ENCODE data around the gene SC5D.

The SC5D gene

GRCh38 chr11:121292495-121293287 is at the start of gene SC5D:
TSS of gene SC5D (plus strand) at chr11:121292771. CDS start at chr11:121303376, 10,605 bp downstream.
- DNase-seq (ENCODE audit: low read depth) = peak; percentile 90

- DNase-seq (ENCODE audit: low read depth) = no peak
Observed at GRCh38 chr11:121244884-121245283, 47.7 kb upstream of the SC5D start.

- no peak for DNase-seq (ENCODE audit: low read depth)
Observed at GRCh38 chr11:121246021-121246768, 46.4 kb upstream of the SC5D start.

- no peak for DNase-seq (ENCODE audit: low read depth)
Observed at GRCh38 chr11:121246769-121247035, 45.9 kb upstream of the SC5D start.

DNA sequence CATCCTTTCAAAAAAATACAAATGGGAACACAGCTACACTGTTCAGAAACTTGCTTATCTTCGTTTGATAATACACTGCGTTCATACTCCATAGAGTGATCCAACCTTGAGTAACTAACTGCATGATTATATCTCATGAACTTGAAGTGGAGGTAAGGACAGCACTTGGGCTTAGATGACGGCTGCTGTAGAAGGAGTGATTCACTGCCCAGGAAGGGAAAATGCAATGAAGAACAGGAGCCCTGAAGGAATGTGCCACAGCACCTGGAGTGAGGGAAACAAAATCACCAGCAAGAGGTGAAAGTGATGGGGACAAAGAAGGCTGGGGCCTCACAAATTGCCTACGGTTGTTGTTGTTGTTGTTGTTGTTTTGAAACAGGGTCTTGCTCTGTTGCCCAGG is 44.1 kb upstream of the SC5D start:
- DNase-seq (ENCODE audit: low read depth) = no peak

DNA sequence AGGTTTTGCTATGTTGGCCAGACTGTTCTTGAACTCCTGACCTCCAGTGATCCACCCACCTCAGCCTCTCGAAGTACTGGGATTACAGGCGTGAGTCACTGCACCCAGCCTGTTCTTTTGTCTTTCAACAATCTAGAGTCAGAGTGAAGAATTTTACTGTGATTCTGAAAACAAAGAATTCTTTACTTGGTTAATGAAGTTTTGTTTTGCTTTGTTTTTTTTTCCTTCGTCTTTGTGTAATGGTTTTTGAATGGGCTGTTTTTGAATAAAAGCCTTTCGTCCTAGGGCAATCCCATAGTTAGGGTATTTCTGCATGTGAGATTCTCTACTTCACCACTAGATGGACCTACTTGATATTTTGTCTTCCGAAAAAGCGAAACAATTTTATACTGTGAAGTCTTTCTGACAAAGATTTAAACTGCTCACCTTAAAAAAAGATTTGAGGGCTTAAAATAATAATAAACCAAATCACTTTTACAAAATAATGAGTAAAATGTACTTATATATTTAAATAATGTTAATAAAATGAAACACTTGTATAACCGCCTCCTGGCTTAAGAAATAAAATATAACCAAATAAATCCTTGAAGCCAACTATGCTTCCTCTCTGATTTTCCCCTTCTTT is 43.4 kb upstream of the SC5D start:
- no peak for DNase-seq (ENCODE audit: low read depth)

DNA sequence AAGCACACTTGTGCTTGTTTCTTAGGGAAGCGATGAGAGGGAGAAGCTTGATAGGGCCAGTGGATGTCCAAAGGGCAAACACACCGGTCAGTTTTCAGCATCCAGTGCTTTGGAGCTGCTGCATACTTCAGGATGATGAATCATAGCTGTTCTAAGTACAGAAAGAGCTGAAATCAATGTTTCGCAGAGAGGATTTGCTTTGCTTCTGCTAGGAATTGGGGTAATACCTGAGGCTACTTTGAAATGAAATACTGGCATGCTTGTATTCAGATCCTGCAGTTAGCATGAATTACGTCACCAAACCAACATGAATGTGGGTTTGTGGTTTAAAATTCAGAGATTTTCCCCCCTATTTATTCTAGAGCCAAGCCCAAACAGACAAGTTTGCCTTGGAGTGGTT is 41.7 kb upstream of the SC5D start:
- DNase-seq (ENCODE audit: low read depth) = no peak

- DNase-seq (ENCODE audit: low read depth) = no peak
Observed at GRCh38 chr11:121253951-121254350, 38.6 kb upstream of the SC5D start.

GRCh38 chr11:121254756-121255155 is 37.8 kb upstream of the SC5D start:
- no peak for DNase-seq (ENCODE audit: low read depth)

DNA sequence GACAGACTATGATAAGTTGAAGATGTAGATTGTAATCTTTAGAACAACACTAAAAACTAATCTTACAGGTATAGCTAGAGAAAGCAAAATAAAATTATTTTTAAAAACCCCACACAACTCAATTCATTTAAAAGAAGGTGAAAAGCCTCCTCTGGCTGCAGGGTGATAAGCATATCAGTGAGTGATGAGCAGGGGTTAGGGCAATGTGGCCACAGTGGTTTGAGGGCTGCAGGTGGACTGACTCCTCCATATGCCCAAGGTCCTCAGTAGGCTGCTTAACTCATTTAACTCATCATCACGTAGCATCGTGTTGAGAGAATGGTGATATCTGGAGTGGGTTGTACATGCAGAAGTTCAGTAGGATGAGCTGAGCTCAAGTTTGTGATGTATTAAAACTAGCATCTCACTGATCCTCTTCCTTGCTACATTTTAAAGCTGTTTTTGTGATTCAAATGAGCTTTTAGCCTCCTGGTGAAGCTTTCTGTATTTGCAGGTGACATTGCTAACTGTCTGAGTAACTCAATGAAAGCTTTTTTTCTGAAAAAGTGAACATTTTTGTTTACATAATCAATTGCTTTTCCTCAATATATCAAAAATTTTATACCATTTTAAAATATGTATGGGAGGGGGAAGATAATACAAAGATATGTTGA is 37.0 kb upstream of the SC5D start:
- DNase-seq (ENCODE audit: low read depth) = no peak

DNA sequence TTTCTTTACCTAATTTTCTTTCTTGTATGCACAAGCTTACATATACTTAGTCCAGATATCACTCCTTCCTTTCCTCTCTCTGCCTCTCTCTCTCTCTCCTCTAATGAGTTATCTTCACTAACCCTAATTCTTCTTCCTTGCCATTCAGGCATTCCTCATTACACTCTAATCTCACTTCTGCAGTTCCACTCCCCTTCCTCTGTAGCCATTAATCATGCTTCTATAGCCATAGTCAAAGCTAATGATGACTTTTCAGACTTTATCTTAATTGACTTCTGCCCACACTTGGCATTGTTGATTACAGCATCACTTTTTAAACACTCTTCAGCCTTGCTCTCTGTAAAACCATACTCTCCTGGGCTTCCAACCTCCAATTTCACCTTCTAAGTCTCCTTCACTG is 35.3 kb upstream of the SC5D start:
- DNase-seq (ENCODE audit: low read depth) = no peak

GRCh38 chr11:121257976-121258375 is 34.6 kb upstream of the SC5D start:
- DNase-seq (ENCODE audit: low read depth) = no peak

DNA sequence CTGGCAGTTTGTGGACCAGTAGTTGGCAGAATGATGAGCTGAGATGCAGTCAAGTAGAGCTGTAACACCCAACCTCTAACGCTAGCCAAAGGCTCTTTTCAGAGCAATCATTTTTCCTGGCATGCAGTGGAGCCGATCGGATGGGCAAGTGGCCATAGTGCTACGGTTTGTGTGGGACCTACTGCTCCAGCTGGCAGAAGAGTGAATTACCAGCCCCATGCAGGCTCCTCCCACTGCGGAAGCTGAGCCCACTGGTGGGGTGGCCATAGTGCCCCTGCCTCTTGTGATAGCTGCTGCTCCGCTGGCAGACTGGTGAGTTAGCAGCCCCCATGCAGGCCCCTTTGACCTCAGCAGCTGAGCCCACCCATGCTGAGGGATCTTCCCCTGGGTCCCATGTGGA is 27.0 kb upstream of the SC5D start:
- no peak for DNase-seq (ENCODE audit: low read depth)

DNA sequence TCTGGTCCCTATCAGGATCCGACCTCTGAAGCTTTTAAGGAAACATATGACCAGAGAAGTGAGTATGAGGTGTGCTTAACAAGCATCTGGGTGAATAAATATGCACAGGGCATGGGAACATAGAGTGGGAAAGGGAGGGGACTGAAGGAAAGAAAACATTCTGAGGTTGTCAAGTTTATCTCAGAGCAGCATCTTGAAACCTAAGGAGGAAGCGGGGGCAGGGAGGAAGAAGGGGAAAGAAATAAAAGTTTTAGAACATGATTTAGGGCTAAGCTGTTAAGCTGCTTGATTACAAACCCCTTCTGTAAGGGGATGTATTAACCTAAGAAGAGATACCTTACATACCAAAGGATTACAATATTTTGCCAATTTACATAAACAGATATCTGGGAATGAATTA is 24.0 kb upstream of the SC5D start:
- no peak for DNase-seq (ENCODE audit: low read depth)

GRCh38 chr11:121270001-121270678 is 22.4 kb upstream of the SC5D start:
- no peak for DNase-seq (ENCODE audit: low read depth)

DNA sequence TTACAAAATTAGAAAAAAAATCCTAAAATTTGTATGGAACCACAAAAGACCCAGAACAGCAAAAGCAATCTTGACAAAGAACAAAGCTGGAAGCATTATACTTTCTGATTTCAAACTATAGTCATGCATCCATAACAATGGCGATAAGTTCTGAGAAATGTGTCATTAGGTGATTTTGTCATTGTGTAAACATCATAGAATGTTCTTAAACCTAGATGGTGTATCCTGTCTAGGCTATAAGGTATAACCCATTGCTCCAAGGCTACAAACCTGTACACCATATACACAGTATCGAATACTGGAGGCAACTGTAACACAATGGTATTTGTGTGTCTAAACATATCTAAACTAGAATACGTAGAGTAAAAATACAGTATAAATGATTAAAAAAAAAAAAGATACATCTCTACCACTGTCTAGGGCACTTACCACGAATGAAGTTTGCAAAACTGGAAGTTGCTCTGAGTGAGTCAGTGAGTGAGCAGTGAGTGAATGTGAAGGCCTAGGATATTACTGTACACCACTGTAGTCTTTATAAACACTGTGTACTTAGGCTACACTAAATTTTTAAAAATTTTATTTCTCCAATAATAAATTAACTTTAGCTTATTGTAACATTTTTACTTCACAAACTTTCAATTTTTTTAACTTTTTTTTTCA is 18.1 kb upstream of the SC5D start:
- no peak for DNase-seq (ENCODE audit: low read depth)

DNA sequence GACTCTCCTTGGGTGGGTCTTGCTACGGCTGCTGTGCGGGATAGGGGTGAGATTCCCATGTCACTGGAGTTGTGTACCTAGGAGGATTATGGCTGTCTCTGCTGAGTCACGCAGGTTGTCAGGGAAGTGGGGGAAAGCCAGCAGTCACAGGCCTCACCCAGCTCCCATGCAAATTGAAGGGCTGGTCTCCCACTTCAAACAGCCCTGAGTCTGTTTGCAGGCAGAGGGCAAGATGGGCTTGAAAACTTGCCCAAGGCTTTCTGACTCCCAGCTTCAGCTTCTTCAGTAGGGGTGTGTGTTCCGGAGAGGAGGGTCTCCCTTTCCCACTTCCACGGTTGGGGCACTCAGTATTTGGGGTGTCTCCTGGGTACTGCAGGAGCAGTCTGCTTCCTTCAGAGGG is 10.9 kb upstream of the SC5D start:
- DNase-seq (ENCODE audit: low read depth) = no peak

DNA sequence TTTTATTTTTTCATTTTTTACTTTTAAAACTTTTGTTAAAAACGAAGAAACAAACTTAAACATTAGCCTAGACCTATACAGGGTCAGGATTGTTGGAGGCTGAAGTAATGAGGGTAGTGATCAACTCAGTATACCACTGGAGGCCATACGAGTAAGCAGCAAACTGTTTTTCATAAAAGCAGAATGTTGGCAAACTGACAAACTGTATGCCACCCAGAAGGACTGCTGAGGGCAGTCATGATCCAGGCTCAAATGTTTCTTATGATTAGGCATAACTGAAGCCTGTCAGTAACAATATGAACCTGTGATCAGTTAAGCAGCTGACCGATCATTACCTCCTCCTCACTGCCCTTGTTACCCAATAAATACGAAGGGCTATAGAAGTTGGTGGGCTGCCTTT is 10.2 kb upstream of the SC5D start:
- no peak for DNase-seq (ENCODE audit: low read depth)

- DNase-seq (ENCODE audit: low read depth) = no peak
Observed at GRCh38 chr11:121282886-121283502, 9.6 kb upstream of the SC5D start.

GRCh38 chr11:121291319-121291718 is 1.3 kb upstream of the SC5D start:
- no peak for DNase-seq (ENCODE audit: low read depth)

GRCh38 chr11:121291896-121292494 is 576 bp upstream of the SC5D start:
- DNase-seq (ENCODE audit: low read depth) = no peak

Measured in activated T-helper 1 cell treated with Interleukin-2 at 50 U/mL for 16 hours (primary cell).